ENCODE data around the gene ABCD2.
"Not testable (repeated sequence)": the region's sequence is repeated elsewhere in the genome, so short reads cannot be mapped to it uniquely, and the experiment has no call there.

ABCD2 gene

DNA sequence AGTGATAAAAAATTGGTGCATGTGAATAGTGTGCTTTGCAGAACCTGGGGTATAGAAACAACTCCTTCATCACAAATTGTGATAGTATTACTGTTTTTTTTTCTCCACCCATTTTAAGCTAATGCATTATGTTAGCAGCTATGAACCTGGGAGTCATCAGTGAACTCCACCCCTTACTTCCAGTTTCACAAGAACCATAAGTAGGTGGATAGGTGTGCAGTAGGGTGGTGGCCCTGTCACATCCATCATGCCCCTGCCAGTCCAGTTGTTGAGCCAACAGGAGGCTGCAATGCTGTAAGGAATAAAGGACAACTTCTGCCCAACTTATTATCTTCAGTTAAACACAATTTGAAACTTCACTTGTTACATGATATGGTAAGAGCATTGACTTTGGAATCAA lies 85.7 kb downstream of the ABCD2 start:
- no peak for DNase-seq (ENCODE audit: low read depth)

DNA sequence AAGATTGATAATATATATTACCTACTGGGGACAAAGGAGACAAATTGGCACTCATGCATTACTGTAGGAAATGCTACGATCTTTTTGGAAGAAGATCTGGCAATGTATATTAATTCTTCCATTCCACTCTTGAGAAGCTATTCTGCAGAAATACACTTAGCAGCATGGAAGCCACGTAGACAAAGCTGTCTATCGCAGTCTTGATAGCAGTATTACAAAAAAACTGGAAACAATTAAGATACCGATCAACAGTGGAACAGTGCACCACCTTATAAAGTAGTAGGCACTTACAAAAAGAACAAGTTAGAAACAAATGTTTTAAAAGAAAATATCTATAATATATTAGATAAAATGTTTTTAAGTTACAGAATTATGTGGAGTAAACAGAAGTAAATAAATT lies 87.2 kb downstream of the ABCD2 start:
- DNase-seq (ENCODE audit: low read depth) = no peak

DNA sequence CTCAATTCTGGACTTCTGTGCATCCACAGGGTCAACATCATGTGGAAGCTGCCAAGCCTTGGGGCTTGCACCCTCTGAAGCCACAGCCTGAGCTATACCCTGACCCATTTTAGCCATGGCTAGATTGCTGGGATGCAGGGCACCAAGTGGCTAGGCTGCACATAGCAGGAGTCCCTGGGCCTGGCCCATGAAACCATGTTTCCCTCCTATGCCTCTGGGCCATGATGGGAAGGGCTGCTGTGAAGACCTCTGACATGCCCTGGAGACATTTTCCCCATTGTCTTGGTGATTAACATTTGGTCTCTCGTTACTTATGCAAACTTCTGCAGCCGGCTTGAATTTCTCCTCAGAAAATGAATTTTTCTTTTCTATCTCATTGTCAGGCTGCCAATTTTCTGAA lies 92.6 kb downstream of the ABCD2 start:
- no peak for DNase-seq (ENCODE audit: low read depth)

DNA sequence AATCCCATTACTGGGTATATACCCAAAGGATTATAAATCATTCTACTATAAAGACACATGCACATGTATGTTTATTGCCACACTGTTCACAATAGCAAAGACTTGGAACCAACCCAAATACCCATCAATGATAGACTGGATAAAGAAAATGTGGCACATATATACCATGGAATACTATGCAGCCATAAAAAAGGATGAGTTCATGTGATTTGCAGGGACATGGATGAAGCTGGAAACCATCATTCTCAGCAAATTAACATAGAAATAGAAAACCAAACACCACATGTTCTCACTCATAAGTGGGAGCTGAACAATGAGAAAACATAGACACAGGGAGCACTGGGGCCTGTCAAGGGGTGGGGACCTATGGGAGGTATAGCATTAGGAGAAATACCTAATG lies 97.4 kb downstream of the ABCD2 start:
- not testable (repeated sequence) for DNase-seq (ENCODE audit: low read depth)

DNA sequence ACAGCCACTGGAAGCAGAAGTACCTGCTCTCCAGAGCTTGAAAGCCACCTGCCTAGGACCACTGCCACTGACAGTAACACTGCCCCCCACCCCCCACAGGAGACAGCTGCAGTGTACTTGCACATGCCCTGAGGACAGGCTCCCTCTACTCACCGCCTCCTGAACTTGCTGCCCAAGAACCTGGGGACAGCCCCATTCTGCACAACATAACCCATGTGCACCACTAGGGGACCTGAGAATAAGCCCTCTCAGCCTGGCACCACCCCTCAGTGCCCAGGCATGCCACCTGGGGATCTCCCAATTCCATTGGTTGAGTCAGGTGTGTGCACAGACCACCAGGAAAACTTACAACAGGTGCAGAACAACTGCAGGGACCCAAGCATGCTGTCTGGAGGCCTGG lies 109.6 kb downstream of the ABCD2 start:
- no peak for DNase-seq (ENCODE audit: low read depth)

DNA sequence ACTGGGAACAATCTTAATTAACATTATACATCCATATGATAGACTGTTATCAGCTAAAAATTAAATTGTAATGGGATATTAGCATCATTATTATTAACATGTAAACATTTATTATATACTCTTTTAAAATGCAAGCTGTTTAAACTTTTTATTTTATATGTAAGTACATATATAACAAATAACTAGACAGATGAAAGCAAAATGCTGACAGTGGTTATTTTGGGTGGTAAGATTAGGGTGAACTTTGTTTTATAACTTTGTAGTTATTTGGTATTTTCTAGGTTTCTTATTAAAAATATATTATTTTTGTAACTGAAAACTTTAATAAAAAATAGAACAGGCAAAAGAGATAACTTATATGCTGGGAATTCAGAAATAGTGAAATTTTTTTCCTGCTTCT lies 114.0 kb downstream of the ABCD2 start:
- DNase-seq (ENCODE audit: low read depth) = no peak

DNA sequence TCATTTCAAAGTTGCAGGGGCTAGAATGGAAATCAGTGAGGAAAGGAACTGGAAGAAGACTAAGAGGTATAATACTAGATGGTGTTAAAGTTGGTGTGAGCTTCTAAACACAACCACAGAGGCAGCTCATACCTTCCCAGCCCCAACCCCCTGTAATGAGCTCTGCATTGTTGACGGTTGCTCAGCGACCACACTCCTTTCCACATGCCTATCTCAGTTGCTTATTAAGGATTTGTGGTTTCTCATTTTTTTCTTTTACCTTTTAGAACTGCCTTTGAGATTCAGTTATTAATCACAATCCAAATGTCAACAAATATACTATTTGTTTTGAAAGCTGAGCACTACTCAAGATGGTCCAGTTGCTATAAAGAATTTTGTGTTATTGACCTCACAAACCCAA lies 114.6 kb downstream of the ABCD2 start:
- no peak for DNase-seq (ENCODE audit: low read depth)

DNA sequence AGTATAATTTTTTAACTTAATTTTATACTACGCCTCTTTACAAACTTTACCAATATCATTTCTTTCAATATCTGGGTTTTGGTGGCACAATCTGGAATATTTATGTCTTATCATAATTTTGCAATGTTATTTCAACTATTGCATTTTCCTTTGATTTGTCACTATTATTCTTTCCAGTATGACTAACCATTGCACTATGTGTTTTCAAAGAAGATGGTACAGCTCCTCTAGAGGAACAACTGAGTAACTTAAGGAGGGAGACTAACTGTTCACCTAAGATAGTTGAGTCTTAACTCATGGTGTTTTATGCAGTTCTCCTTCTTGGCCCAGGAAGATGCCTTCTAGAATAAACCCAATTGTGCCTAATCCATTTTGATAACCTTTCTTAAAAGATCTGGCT lies 116.2 kb downstream of the ABCD2 start:
- DNase-seq (ENCODE audit: low read depth) = no peak

DNA sequence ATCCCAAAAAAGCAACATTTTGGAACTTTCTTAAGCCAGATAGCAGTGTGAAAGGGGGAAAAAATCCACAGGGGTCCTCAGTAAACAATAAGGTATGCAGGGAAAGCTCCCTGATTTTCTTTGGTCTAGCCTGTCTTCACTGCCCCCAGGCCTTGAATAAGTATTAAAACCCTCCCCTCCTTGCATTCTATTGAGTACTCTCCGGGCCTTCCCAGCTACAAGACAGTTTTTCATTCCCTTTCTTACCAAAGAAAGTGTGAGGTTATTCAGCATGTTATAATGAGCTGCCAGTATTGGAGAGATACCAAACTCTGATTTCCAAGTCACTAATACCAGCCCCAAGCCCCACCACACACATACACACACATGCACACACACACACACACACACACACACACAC lies 116.9 kb downstream of the ABCD2 start:
- DNase-seq (ENCODE audit: low read depth) = no peak

All from stimulated activated CD8-positive, alpha-beta memory T cell treated with anti-CD3 and anti-CD28 coated beads, Interleukin-15, amount 100 ng/mL, for 24 hours (primary cell).